ENCODE data around the gene SETD7. TPM values are rescaled to one million over a fixed set of nuclear protein-coding genes. Genes with fewer than 3 reads are reported as not detected.

The SETD7 gene
- polyA plus RNA-seq, 1 donor from 2014 or later = 12.0 TPM

DNA sequence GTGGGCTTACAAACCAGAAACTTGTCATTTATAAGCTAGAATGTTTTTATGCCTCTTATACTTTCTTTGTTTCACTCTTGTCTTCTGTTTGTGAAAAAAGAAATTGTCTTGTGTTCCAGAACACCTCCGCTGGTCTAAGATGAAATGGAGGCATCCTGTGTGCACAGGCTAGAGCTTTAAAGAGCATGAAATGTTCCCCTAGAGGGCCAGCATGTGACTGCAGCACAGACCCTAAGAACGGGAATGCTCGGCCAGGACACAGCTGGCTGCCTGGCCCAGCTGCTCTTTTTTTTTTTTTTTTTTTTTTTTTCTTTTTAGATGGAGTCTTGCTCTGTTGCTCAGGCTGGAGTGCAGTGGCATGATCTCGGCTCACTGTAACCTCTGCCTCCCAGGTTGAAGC lies 33.6 kb downstream of the SETD7 start:
- Histone ChIP-seq H3K4me3 (ENCODE audit: low read length) (no peak overlapping the region), H3K27ac (ENCODE audit: low read length) (no peak overlapping the region), H3K79me2 (replicated peaks; ENCODE audit: insufficient read depth, low read length) (no peaks in the 10 kb centered on the region)

DNA sequence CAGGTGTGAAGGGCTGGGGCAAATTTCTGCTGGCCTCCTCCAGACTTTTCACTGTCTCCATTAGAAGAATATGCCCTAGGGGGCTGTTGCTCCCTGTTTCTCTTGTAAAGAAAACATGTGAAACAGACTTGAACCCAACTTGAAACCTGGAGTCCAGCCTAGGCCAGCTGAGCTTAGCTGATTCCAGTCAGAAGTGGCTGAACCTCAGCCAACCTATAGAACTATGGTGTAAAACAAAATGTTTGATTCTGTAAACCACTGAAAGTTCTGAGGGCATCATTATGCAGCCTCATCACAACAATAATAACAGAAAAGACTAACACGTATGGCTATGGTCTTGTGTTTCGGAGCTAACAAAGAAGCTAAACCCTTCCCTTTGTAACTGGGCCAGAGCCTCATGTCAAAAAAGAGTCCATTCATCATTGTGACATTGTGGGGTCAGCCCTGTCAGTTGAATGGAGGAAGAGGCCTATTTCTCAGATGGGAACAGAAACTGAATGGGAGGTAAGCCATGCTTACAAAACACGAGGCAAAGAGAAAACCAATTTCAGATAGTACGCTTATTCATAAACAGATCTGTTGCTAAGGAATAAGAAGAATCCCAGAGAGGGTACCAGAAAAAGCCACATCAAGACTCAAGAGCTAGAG lies 34.1 kb downstream of the SETD7 start:
- H3K4me2 ChIP-seq (ENCODE audit: low read length) = no peak overlapping the region
- peaks cover 20% of the 10 kb centered on the region for H3K36me3 ChIP-seq (ENCODE audit: insufficient read depth, low read length)
- no peaks in the 10 kb centered on the region for H3F3A ChIP-seq (ENCODE audit: insufficient read depth, low read length, poor library complexity, severe bottlenecking)
- H3K27ac ChIP-seq (ENCODE audit: low read length) = no peak overlapping the region
- no peak overlapping the region for H3K9ac ChIP-seq (ENCODE audit: low read length)
- H3K79me2 ChIP-seq (replicated peaks; ENCODE audit: insufficient read depth, low read length) = no peaks in the 10 kb centered on the region
- H2AFZ ChIP-seq (ENCODE audit: low read depth, low read length) = no peak overlapping the region
- TF ChIP-seq, protein P1, sequence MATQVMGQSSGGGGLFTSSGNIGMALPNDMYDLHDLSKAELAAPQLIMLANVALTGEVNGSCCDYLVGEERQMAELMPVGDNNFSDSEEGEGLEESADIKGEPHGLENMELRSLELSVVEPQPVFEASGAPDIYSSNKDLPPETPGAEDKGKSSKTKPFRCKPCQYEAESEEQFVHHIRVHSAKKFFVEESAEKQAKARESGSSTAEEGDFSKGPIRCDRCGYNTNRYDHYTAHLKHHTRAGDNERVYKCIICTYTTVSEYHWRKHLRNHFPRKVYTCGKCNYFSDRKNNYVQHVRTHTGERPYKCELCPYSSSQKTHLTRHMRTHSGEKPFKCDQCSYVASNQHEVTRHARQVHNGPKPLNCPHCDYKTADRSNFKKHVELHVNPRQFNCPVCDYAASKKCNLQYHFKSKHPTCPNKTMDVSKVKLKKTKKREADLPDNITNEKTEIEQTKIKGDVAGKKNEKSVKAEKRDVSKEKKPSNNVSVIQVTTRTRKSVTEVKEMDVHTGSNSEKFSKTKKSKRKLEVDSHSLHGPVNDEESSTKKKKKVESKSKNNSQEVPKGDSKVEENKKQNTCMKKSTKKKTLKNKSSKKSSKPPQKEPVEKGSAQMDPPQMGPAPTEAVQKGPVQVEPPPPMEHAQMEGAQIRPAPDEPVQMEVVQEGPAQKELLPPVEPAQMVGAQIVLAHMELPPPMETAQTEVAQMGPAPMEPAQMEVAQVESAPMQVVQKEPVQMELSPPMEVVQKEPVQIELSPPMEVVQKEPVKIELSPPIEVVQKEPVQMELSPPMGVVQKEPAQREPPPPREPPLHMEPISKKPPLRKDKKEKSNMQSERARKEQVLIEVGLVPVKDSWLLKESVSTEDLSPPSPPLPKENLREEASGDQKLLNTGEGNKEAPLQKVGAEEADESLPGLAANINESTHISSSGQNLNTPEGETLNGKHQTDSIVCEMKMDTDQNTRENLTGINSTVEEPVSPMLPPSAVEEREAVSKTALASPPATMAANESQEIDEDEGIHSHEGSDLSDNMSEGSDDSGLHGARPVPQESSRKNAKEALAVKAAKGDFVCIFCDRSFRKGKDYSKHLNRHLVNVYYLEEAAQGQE (IDR thresholded peaks at IDR 0.05; ENCODE audit: borderline replicate concordance) = no peak
- TF ChIP-seq RAD21 (conservative IDR thresholded peaks at IDR 0.05) = no peak
- TF ChIP-seq EZH2 (IDR thresholded peaks at IDR 0.05; ENCODE audit: borderline replicate concordance, insufficient read depth, low read length, poor library complexity, severe bottlenecking) = no peak
- no peak for TF ChIP-seq SMC3 (conservative IDR thresholded peaks at IDR 0.05; ENCODE audit: poor library complexity)
- H3K9me3 ChIP-seq (ENCODE audit: low read length) = no peaks in the 10 kb centered on the region
- H3K27me3 ChIP-seq (ENCODE audit: insufficient read depth, low read depth, low read length) = no peaks in the 10 kb centered on the region
- H3K4me3 ChIP-seq (ENCODE audit: low read length) = no peak overlapping the region
- no peaks in the 10 kb centered on the region for H3K9me2 ChIP-seq (ENCODE audit: insufficient read depth, low read length)
- H4K20me1 ChIP-seq (ENCODE audit: insufficient read depth) = no peaks in the 10 kb centered on the region

More for the DNA sequence above, 33.6 kb downstream of the SETD7 start:
- no peak overlapping the region for H2AFZ ChIP-seq (ENCODE audit: low read depth, low read length)
- no peak overlapping the region for H3K4me2 ChIP-seq (ENCODE audit: low read length)
- H3K9me3 ChIP-seq (ENCODE audit: low read length) = no peaks in the 10 kb centered on the region
- no peaks in the 10 kb centered on the region for H3K27me3 ChIP-seq (ENCODE audit: insufficient read depth, low read depth, low read length)
- TF ChIP-seq, protein P2, sequence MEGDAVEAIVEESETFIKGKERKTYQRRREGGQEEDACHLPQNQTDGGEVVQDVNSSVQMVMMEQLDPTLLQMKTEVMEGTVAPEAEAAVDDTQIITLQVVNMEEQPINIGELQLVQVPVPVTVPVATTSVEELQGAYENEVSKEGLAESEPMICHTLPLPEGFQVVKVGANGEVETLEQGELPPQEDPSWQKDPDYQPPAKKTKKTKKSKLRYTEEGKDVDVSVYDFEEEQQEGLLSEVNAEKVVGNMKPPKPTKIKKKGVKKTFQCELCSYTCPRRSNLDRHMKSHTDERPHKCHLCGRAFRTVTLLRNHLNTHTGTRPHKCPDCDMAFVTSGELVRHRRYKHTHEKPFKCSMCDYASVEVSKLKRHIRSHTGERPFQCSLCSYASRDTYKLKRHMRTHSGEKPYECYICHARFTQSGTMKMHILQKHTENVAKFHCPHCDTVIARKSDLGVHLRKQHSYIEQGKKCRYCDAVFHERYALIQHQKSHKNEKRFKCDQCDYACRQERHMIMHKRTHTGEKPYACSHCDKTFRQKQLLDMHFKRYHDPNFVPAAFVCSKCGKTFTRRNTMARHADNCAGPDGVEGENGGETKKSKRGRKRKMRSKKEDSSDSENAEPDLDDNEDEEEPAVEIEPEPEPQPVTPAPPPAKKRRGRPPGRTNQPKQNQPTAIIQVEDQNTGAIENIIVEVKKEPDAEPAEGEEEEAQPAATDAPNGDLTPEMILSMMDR (IDR thresholded peaks at IDR 0.05; ENCODE audit: poor library complexity, severe bottlenecking) = no peak
- no peak for TF ChIP-seq MXI1 (conservative IDR thresholded peaks at IDR 0.05; ENCODE audit: poor library complexity, severe bottlenecking)
- TF ChIP-seq POLR2AphosphoS5 (IDR thresholded peaks at IDR 0.05) = no peak
- TF ChIP-seq, protein P1 (IDR thresholded peaks at IDR 0.05; ENCODE audit: borderline replicate concordance) = no peak
- TF ChIP-seq RAD21 (conservative IDR thresholded peaks at IDR 0.05) = no peak
- TF ChIP-seq EZH2 (IDR thresholded peaks at IDR 0.05; ENCODE audit: borderline replicate concordance, insufficient read depth, low read length, poor library complexity, severe bottlenecking) = no peak
- TF ChIP-seq EP300 (conservative IDR thresholded peaks at IDR 0.05; ENCODE audit: poor library complexity, severe bottlenecking) = no peak
- no peak for TF ChIP-seq SMC3 (conservative IDR thresholded peaks at IDR 0.05; ENCODE audit: poor library complexity)
- TF ChIP-seq TAF1 (IDR thresholded peaks at IDR 0.05; ENCODE audit: low read depth) = no peak
- no peaks in the 10 kb centered on the region for H3K9me2 ChIP-seq (ENCODE audit: insufficient read depth, low read length)
- peaks cover 18% of the 10 kb centered on the region for H3K36me3 ChIP-seq (ENCODE audit: insufficient read depth, low read length)
- no peaks in the 10 kb centered on the region for H3F3A ChIP-seq (ENCODE audit: insufficient read depth, low read length, poor library complexity, severe bottlenecking)
- no peaks in the 10 kb centered on the region for H4K20me1 ChIP-seq (ENCODE audit: insufficient read depth)
- no peak overlapping the region for H3K9ac ChIP-seq (ENCODE audit: low read length)
